VCaP (cell line): Measurements from ENCODE around the gene PLIN1.

Source experiments
- H3K27ac ChIP-seq: fragments of 450-650 bp; 2 replicates; pipeline ENCODE4 v1.5.1; 2017
- TF ChIP-seq, protein P1 (sequence below): fragments of 450-650 bp; conservative IDR thresholded peaks from 2 replicates; pipeline ENCODE4 v1.5.1; 2017; ENCODE audit warnings: mild to moderate bottlenecking, moderate library complexity

Gene PLIN1

DNA sequence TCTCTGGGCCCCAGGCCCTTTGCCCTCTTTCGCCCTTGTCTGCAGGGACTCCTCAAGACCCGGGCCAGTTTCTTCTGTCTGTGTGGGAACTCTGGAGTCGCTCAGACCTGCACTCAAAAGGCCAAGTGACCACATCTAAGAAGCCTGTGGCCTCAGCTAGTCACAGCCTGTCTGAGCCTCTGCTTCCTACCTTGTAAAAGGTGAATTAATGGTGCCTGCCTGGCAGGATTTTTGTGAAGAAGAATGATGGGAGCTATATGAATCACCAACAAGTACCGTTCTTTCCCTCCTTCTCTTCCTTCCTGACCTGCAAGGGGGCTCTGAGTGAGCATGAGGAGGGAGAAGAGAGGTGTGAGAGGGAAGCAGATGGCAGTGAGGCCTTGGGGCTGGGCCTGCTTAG, 7.5 kb downstream of the PLIN1 start:
- TF ChIP-seq, protein P1, sequence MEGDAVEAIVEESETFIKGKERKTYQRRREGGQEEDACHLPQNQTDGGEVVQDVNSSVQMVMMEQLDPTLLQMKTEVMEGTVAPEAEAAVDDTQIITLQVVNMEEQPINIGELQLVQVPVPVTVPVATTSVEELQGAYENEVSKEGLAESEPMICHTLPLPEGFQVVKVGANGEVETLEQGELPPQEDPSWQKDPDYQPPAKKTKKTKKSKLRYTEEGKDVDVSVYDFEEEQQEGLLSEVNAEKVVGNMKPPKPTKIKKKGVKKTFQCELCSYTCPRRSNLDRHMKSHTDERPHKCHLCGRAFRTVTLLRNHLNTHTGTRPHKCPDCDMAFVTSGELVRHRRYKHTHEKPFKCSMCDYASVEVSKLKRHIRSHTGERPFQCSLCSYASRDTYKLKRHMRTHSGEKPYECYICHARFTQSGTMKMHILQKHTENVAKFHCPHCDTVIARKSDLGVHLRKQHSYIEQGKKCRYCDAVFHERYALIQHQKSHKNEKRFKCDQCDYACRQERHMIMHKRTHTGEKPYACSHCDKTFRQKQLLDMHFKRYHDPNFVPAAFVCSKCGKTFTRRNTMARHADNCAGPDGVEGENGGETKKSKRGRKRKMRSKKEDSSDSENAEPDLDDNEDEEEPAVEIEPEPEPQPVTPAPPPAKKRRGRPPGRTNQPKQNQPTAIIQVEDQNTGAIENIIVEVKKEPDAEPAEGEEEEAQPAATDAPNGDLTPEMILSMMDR = no peak
- H3K27ac ChIP-seq = no peak overlapping the region

DNA sequence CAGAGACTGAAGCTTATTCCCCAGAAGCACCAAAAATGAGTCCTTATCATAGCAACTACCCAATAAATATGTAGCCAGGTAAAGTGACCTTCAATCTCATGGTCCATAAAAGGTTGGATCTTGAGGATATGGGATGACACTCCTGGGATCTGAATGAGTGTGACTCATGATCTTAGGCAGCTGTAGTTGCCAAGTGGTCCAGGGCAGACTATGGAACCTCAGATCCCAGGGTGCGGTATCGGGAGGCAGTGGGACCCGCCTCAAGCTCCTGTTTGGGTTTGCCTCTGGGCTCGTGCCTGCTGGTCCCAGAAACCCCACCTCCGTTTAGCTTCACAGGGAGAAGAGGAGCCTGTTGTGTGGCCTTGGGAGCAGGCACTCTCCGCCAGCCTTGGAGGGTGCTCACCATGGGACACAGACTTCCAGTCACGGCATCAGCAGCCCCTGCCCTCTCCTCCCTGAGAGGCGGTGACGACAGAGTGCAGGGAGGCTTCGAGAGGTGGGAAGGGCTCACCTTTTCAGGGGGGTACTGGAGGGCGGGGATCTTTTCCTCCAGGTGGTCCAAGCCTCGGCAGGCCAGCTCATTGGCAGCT, 8.1 kb downstream of the PLIN1 start:
- TF ChIP-seq, protein P1 = no peak
- no peak overlapping the region for H3K27ac ChIP-seq

DNA sequence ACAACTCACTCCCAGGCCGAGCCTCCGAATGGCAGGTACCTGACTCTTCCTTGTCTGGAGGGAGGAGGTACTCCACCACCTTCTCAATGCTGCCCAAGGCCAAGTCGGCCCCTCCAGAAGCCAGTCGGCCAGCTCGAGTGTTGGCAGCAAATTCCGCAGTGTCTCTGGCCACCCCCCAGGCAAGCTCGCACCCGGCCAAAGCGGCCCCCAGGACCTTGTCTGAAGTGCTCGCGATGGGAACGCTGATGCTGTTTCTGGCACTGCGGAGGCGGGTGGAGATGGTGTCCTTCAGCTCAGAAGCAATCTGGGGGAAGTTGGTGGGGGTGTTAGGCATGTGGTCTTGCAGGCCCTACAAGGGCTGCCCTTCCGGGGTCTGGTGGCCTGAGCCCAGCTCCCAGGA, 9.2 kb downstream of the PLIN1 start:
- TF ChIP-seq, protein P1 = no peak

DNA sequence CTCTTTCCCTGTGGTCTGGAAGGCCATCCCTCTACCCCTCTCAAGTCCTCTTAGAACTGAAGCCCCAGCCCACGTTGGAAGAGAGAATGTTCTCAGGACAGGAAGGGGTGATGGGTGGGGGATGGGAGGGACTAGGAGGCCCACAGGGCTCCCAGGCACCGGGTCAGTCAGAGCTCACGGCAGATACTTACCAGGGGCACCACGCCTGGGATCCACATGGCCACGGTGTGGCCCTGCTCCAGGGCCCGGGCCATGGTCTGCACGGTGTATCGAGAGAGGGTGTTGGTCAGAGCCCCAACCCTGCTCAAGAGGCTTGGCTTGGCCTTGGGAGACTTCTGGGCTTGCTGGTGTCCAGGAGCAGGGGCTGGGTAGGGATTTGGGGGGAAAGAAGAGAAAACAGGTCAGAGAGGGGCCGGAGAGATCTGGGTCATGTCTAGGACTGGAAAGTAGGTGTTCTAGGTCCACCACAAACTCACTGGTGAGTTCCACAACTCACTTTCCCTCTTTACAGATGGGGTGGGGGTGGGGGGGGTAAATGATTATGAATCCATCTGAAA, 9.8 kb downstream of the PLIN1 start:
- TF ChIP-seq, protein P1 = no peak
- no peak overlapping the region for H3K27ac ChIP-seq

More for the DNA sequence above, 9.2 kb downstream of the PLIN1 start:
- H3K27ac ChIP-seq = no peak overlapping the region

DNA sequence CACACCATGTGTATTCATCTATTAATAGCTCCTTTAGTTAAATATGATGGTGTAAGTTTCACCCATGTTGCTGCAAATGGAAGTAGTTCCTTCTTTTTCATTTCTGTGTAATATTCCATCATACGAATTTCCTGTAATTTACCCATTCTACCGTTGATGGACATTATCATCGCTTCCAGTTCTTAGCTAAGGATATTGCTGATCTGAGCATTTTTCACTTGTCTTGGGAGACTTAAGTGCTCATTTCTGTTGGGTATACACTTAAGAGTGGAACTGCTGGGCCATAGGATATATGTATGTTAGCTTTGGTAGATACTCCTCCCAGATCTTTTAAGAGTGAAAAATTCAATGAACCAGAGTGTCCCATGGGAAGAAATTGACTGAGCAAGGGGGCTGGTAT, 11.0 kb downstream of the PLIN1 start:
- no peak overlapping the region for H3K27ac ChIP-seq
- TF ChIP-seq, protein P1 = no peak

DNA sequence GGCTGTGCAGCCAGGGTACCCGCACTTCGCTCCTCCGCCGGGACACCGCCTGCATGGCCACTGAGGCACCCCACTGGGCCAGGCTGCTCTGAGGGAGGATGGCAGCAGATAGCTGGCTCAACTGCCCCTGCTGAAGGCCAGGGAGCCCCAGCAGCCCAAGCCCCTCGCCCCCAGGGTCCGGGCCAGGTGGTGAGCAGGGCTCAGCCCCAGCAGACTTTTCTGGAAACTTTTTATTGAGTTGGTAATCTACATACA, 11.5 kb downstream of the PLIN1 start:
- TF ChIP-seq, protein P1 = no peak
- no peak overlapping the region for H3K27ac ChIP-seq

DNA sequence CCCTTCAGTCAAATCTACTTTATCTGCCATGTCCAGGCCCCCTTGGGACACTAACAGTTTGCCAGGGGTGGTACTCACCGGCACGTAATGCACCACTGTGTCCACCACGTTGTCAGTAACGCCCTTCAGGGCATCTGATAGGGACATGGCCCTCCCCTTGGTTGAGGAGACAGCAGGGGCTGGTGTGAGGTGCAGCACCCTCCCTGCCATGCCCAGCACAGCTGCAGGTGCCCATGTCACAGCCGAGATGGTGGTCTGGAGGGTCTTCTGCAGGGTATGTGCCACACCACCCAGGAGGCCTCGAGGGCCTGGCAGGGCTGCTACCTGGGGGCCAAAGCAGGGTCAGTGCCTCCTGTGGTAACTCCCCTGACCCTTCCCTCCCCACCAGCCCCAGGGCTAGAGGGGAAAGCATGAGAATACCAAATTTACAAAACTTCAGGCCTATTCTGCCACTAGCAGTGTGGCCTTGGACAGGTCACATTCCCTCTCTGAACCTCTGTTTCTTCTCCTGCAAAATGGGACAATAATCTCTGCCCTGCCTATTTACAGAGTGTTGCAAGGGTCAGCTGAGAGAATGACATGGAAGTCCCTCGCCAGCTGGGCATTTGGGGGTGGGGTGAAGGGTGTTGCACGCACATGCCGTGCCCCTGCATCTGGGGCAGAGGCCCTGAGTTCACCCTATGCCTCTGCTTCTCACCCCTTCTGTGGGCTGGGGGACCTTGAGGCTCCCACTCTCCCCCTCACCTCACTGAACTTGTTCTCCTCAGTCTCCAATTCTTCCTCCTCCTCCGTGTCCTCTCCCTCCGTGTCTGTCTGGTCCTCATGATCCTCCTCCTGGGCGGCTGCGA, 12.1 kb downstream of the PLIN1 start:
- TF ChIP-seq, protein P1 = no peak
- H3K27ac ChIP-seq = no peak overlapping the region
